K562 (cell line): ENCODE results near the gene MS4A1. TPM values are rescaled to one million over a fixed set of nuclear protein-coding genes. Genes with fewer than 3 reads are reported as not detected.

Source experiments
- ATAC-seq: fragments of 200-7000 bp; cut with Tn5 transposase; 3 replicates; pipeline ENCODE4 v1.9.1; 2020; ENCODE audit warnings: moderate library complexity
- BruUV-seq: library from RNA; stranded (reverse); fragments of 400-500 nt; replicated peaks from 2 replicates; lab custom pipeline; 2021; lab: Mats Ljungman, UMichigan
- CTCF ChIA-PET: fragments of 300-600 bp; formaldehyde crosslinking; extraction: SDS; loops from one replicate; lab custom pipeline; 2021; ENCODE audit warnings: low intra/inter-chr PET ratio; lab: Yijun Ruan, JAX
- POLR2A ChIA-PET: fragments of 300-600, 350-650 bp; sonication (Branson Sonifier 250); formaldehyde crosslinking; extraction: SDS; loops from one replicate; lab custom pipeline; 2021; ENCODE audit warnings: antibody characterized with exemption, inconsistent platforms; lab: Yijun Ruan, JAX
- DNase-seq, 4 experiments: peaks; one replicate each; pipeline versions ENCODE4 v3.0.0 to v3.0.0-alpha.2; 2011 to 2018; ENCODE audit warnings: low spot score in 3 of 4, mixed read lengths in 3 of 4; ENCODE audit errors: extremely low read depth in 1 of 4
- FAIRE-seq: peaks from 2 replicates; lab custom pipeline; 2011; peaks lifted over from hg19 to GRCh38; lab: Jason Lieb, UNC
- H2AFZ ChIP-seq: 2 replicates; pipeline ENCODE4 v1.6.0; 2011; ENCODE audit warnings: low read depth, low read length, control low read depth, inconsistent platforms
- H3K27ac ChIP-seq: fragments of 200-600 bp; 3 replicates; pipeline ENCODE4 v1.8.0; 2011; ENCODE audit warnings: low read depth, mild to moderate bottlenecking, control low read depth, inconsistent platforms, low read length, moderate library complexity, mixed read lengths; ENCODE audit errors: extremely low read depth
- H3K27me3 ChIP-seq, 2 experiments: fragments of 300-600 bp in 1 of 2; 2 replicates in 1 of 2; 3 replicates in 1 of 2; pipeline versions ENCODE4 v1.6.0 to v1.8.0; 2011; ENCODE audit warnings: inconsistent platforms in 2 of 2, low read length in 2 of 2, mild to moderate bottlenecking in 1 of 2, mixed read lengths in 1 of 2, moderate library complexity in 1 of 2; ENCODE audit not compliant: control insufficient read depth in 2 of 2, insufficient read depth in 2 of 2
- H3K36me3 ChIP-seq: fragments of 300-600 bp; 3 replicates; pipeline ENCODE4 v1.8.0; 2011; ENCODE audit warnings: mild to moderate bottlenecking, low read length, inconsistent platforms; ENCODE audit not compliant: control insufficient read depth, insufficient read depth
- H3K4me1 ChIP-seq, 2 experiments: fragments of 200-600 bp in 1 of 2; replicated peaks in 1 of 2; 2 replicates in 1 of 2; 3 replicates in 1 of 2; pipeline versions ENCODE4 v1.5.1 to v1.8.0; 2011; ENCODE audit warnings: inconsistent platforms in 2 of 2, low read length in 2 of 2, mild to moderate bottlenecking in 1 of 2, mixed read lengths in 1 of 2, moderate library complexity in 1 of 2; ENCODE audit not compliant: control insufficient read depth in 2 of 2, insufficient read depth in 2 of 2
- H3K4me2 ChIP-seq: 2 replicates; pipeline ENCODE4 v1.6.1; 2011; ENCODE audit warnings: low read length, control low read depth, inconsistent platforms, mixed read lengths; ENCODE audit not compliant: insufficient read depth
- H3K4me3 ChIP-seq: fragments of 200-600 bp; sonication (generic), shearing (Covaris generic); 2 replicates; pipeline ENCODE4 v1.5.1; 2016; ENCODE audit warnings: control low read depth, inconsistent platforms
- H3K79me2 ChIP-seq: fragments of 200-600 bp; 3 replicates; pipeline ENCODE4 v1.8.0; 2011; ENCODE audit warnings: low read length, inconsistent platforms; ENCODE audit not compliant: control insufficient read depth, insufficient read depth
- H3K9ac ChIP-seq, 2 experiments: 2 replicates each; pipeline versions ENCODE4 v1.6.0 to v1.6.1; 2011; ENCODE audit warnings: low read depth in 2 of 2, low read length in 2 of 2, control low read depth in 1 of 2, inconsistent platforms in 1 of 2, mild to moderate bottlenecking in 1 of 2, mixed read lengths in 1 of 2; ENCODE audit not compliant: insufficient read depth in 1 of 2
- H3K9me1 ChIP-seq: one replicate; pipeline ENCODE4 v1.6.0; 2011; ENCODE audit warnings: inconsistent platforms, mild to moderate bottlenecking, low read length, moderate library complexity; ENCODE audit not compliant: control insufficient read depth, insufficient read depth
- H3K9me3 ChIP-seq: replicated peaks from 2 replicates; pipeline ENCODE4 v1.5.1; 2011; ENCODE audit warnings: low read depth, low read length, inconsistent platforms; ENCODE audit not compliant: control insufficient read depth, insufficient read depth
- H4K20me1 ChIP-seq: replicated peaks from 2 replicates; pipeline ENCODE4 v1.6.1; 2011; ENCODE audit warnings: low read length, inconsistent platforms, mixed read lengths; ENCODE audit not compliant: control insufficient read depth, insufficient read depth
- CEBPZ ChIP-seq: fragments of 150-350 bp; IDR thresholded peaks from 2 replicates; pipeline ENCODE4 v1.6.1; 2014; ENCODE audit warnings: low read depth, mild to moderate bottlenecking, low read length, borderline replicate concordance
- CREBBP ChIP-seq: IDR thresholded peaks from one replicate; pipeline ENCODE4 v1.6.1; 2012; ENCODE audit warnings: low read depth, mild to moderate bottlenecking, control low read depth, inconsistent platforms, low read length
- HNRNPLL ChIP-seq: fragments of 200-400 bp; formaldehyde crosslinking; IDR thresholded peaks from 2 replicates; pipeline ENCODE4 v1.6.1; 2017; ENCODE audit warnings: low read length, low read depth, mild to moderate bottlenecking; ENCODE audit not compliant: poor library complexity, severe bottlenecking
- LEF1 ChIP-seq: fragments of 450-650 bp; IDR thresholded peaks from 2 replicates; pipeline ENCODE4 v1.6.1; 2016; ENCODE audit warnings: mild to moderate bottlenecking
- MAFF ChIP-seq: IDR thresholded peaks from 2 replicates; pipeline ENCODE4 v1.6.1; 2012; ENCODE audit warnings: low read length, improper control_type of control experiment
- POLR3A ChIP-seq: IDR thresholded peaks from 2 replicates; pipeline ENCODE4 v1.6.1; 2011; ENCODE audit warnings: borderline replicate concordance, mild to moderate bottlenecking, moderate library complexity; ENCODE audit not compliant: insufficient read length, insufficient read depth; ENCODE audit errors: extremely low read depth
- ZNF76 ChIP-seq: fragments of 250-450 bp; sonication (Bioruptor Pico); IDR thresholded peaks from 2 replicates; pipeline ENCODE4 v1.4.0; 2020; ENCODE audit warnings: mild to moderate bottlenecking, moderate library complexity, borderline replicate concordance
- WGBS: fragments of 100-300 bp; shearing (Covaris generic); methylation state at CpG from one replicate; pipeline ENCODE4 v1.1.6; 2016; ENCODE audit warnings: low coverage, mixed read lengths; ENCODE audit not compliant: insufficient coverage; ENCODE audit errors: missing lambda C conversion rate; 5-methylcytosine and 5-hydroxymethylcytosine counted together
- in situ Hi-C: fragments of 300-500 bp; cut with MboI; formaldehyde crosslinking; loops from 4 replicates; pipeline ENCODE4 v1.15.0; 2018; ENCODE audit warnings: inconsistent platforms, mixed read lengths
- intact Hi-C: fragments of 100-400 bp; cut with micrococcal nuclease; formaldehyde crosslinking; loops from 2 replicates; pipeline ENCODE4 v1.14.2; 2022
- polyA plus RNA-seq, 8 experiments: library from polyadenylated mRNA; depleted of rRNA in 4 of 8; stranded (reverse) in 5 of 8; unstranded in 3 of 8; fragments of >200 nt; fragmentation: Nextera tagmentation in 2 of 8; fragmentation: Illumina TruSeq in 1 of 8; extraction: Ambion mirVana in 2 of 8; extraction: Trizol in 1 of 8; gene quantifications; 2 replicates each; pipeline versions ENCODE4 v1.2.1 to v1.2.3, GENCODE V29; 2011 to 2014; ENCODE audit warnings: inconsistent platforms in 1 of 8, missing spikeins in 1 of 8
- total RNA-seq, 7 experiments: library from RNA; depleted of rRNA in 6 of 7; stranded (reverse); fragments of >200 nt in 6 of 7; fragmentation: Illumina TruSeq in 2 of 7; extraction: Trizol in 2 of 7; gene quantifications; 2 replicates each; pipeline versions ENCODE4 v1.2.1 to v1.2.3, GENCODE V29; 2011 to 2021; ENCODE audit warnings: low replicate concordance in 1 of 7

The MS4A1 gene
- total and polyA plus RNA-seq, 9 of the 15 experiments (the other 6 are each of a cell fraction or from before 2014, with no cell fraction given) = 0.01 to 0.24 (median 0.03) TPM; not detected in 5

- Histone ChIP-seq H3K36me3 (no peaks in the 10 kb centered on the region), H3K79me2 (no peaks in the 10 kb centered on the region), H3K4me1 (no peaks in the 10 kb centered on the region), H3K9me1 (no peaks in the 10 kb centered on the region), H3K9ac (no peak overlapping the region), H3K9me3 (no peaks in the 10 kb centered on the region), H4K20me1 (no peaks in the 10 kb centered on the region), H3K4me3 (no peak overlapping the region), H3K4me2 (no peak overlapping the region), H3K27ac (no peak overlapping the region), H2AFZ (no peak overlapping the region), H3K27me3 (peaks cover 0 to 5% of the 10 kb centered on the region in 2 experiments; a peak in 1 of 5 replicates)
- ATAC-seq (no peak), FAIRE-seq (no peak), DNase-seq (no peak)
- in situ Hi-C loops (no loop called here), intact Hi-C loops (no loop called here)
- ChIA-PET CTCF (no interaction called here), POLR2A (interaction anchor here (0.7 kb wide), 1 partner anchor 1027 kb away, joined by 3 read pairs; no protein-coding TSS in a partner anchor)
- TF ChIP-seq ZNF76 (CRISPR knock-in tag) (no peak), POLR3A (no peak), LEF1 (no peak), CEBPZ (no peak), MAFF (no peak), CREBBP (no peak), HNRNPLL (no peak)
- BruUV-seq = no TSS peak
- 1% methylated on average over 3 of the region's 3 CpGs for WGBS
These were observed 44.7 kb downstream of the MS4A1 start for GRCh38 chr11:60500276-60500910.
